Mesendoderm (in vitro differentiated cells): ENCODE measurements around the gene SLC30A10.

Experiments
- DNase-seq: peaks from one replicate; pipeline ENCODE4 v3.0.0; 2013
- H2AK5ac ChIP-seq: 2 replicates; pipeline ENCODE4 v1.6.1; 2013; ENCODE audit warnings: low read length, inconsistent platforms
- H2BK120ac ChIP-seq: 2 replicates; pipeline ENCODE4 v1.6.1; 2013; ENCODE audit warnings: low read depth, mild to moderate bottlenecking, low read length, moderate library complexity, mixed read lengths
- H2BK15ac ChIP-seq: replicated peaks from 2 replicates; pipeline ENCODE4 v1.6.1; 2013; ENCODE audit warnings: low read depth, mild to moderate bottlenecking, moderate library complexity
- H2BK5ac ChIP-seq: 2 replicates; pipeline ENCODE4 v1.6.1; 2013; ENCODE audit warnings: low read length, inconsistent platforms
- H3K18ac ChIP-seq: 2 replicates; pipeline ENCODE4 v1.6.1; 2013; ENCODE audit warnings: mild to moderate bottlenecking, low read length, mixed read lengths
- H3K23ac ChIP-seq: one replicate; pipeline ENCODE4 v1.6.1; 2013; ENCODE audit warnings: low read length
- H3K27ac ChIP-seq: 2 replicates; pipeline ENCODE4 v1.5.1; 2013; ENCODE audit warnings: low read depth, mild to moderate bottlenecking, inconsistent platforms, low read length, moderate library complexity
- H3K27me3 ChIP-seq: 2 replicates; pipeline ENCODE4 v1.6.1; 2013; ENCODE audit warnings: low read length, control low read depth, mild to moderate bottlenecking, inconsistent platforms; ENCODE audit not compliant: insufficient read depth, poor library complexity
- H3K36me3 ChIP-seq: 2 replicates; pipeline ENCODE4 v1.6.1; 2013; ENCODE audit warnings: low read length, inconsistent platforms; ENCODE audit not compliant: control insufficient read depth, insufficient read depth
- H3K4ac ChIP-seq: one replicate; pipeline ENCODE4 v1.6.1; 2013; ENCODE audit warnings: low read depth, mild to moderate bottlenecking, low read length, moderate library complexity
- H3K4me1 ChIP-seq: 2 replicates; pipeline ENCODE4 v1.6.1; 2013; ENCODE audit warnings: low read depth, low read length, inconsistent platforms; ENCODE audit not compliant: control insufficient read depth
- H3K4me2 ChIP-seq: 2 replicates; pipeline ENCODE4 v1.6.1; 2013; ENCODE audit warnings: low read length
- H3K4me3 ChIP-seq: 2 replicates; pipeline ENCODE4 v1.5.1; 2013; ENCODE audit warnings: mild to moderate bottlenecking, low read length
- H3K56ac ChIP-seq: one replicate; pipeline ENCODE4 v1.6.1; 2013; ENCODE audit warnings: low read length
- H3K79me1 ChIP-seq: 2 replicates; pipeline ENCODE4 v1.6.1; 2013; ENCODE audit warnings: low read length, inconsistent platforms
- H3K79me2 ChIP-seq: 2 replicates; pipeline ENCODE4 v1.6.1; 2013; ENCODE audit warnings: mild to moderate bottlenecking, low read length; ENCODE audit not compliant: control insufficient read depth, insufficient read depth
- H3K9ac ChIP-seq: 2 replicates; pipeline ENCODE4 v1.6.1; 2013; ENCODE audit warnings: low read length, inconsistent platforms
- H4K5ac ChIP-seq: one replicate; pipeline ENCODE4 v1.6.1; 2013; ENCODE audit warnings: low read length
- H4K8ac ChIP-seq: one replicate; pipeline ENCODE4 v1.6.1; 2013; ENCODE audit warnings: low read depth, mild to moderate bottlenecking, control low read depth, low read length, moderate library complexity
- WGBS: extraction: QIAGEN DNeasy Blood & Tissue Kit; methylation state at CpG from one replicate; pipeline ENCODE4 v1.1.7; 2013; ENCODE audit warnings: low lambda C conversion rate, missing lambda C conversion rate; ENCODE audit not compliant: insufficient coverage; ENCODE audit errors: extremely low coverage; 5-methylcytosine and 5-hydroxymethylcytosine counted together

The SLC30A10 gene

DNA sequence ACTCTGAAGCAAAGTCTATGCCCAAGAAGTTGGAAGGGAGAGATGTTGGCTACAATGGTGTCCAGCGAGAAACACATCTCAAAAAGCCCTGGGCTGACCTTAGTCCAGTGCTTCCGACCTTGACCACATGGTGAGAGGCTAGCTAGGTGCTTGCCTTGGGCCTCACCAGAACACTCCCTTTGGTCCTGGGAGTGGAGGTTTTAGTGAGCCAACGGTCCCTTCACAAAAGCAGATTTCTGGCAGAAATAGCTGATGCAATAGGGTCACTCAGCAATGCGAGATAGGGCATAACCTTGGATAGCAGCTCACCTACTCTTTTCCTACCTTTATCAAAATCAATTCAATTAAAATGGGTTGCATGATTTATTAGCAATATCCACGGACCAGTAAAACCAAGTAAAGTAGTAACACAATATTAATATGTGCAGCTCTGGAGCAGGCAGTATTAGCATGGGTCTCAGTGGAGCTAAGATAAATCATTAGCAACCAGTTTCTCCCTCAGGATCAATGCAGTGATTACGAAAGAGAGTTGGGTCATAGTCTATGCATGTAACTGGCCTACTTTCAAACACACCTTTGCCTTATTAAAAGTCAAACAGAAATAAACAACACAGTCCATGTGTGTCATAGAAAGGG is 1.9 kb downstream of the SLC30A10 start:
- Histone ChIP-seq H3K9ac (no peak overlapping the region), H3K23ac (no peak overlapping the region), H3K4me2 (no peak overlapping the region), H3K27me3 (peaks cover 13% of the 10 kb centered on the region), H3K18ac (no peak overlapping the region), H3K27ac (no peak overlapping the region), H2BK5ac (no peak overlapping the region), H3K36me3 (no peaks in the 10 kb centered on the region), H2BK120ac (no peak overlapping the region), H3K56ac (no peak overlapping the region), H4K5ac (no peak overlapping the region), H2AK5ac (no peak overlapping the region), H4K8ac (no peak overlapping the region), H2BK15ac (no peak overlapping the region), H3K4ac (no peak overlapping the region), H3K4me3 (no peak overlapping the region), H3K79me2 (no peaks in the 10 kb centered on the region), H3K79me1 (no peaks in the 10 kb centered on the region), H3K4me1 (no peaks in the 10 kb centered on the region)
- WGBS = no CpG with 5 or more reads among the region's 6 CpGs
- no peak for DNase-seq

DNA sequence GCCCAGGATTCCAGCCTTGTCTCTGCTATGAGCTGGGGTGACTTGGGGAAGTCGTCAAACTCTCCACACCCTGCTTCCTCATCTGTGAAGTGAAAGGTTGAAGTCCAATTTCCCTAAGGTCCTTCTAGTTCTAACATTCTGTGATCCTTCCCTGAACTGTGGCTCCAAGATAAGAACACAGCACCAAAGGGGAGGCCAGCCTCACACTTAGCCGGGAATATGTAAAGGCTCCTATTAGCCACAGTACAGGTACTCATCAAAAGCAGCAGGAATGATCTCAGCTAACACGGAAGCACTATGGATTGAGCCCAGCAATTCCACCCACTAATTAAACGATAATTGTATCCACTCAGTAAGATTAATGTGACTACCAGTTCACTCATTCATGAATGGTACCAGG is 4.0 kb downstream of the SLC30A10 start:
- H3K27me3 ChIP-seq = peaks cover 13% of the 10 kb centered on the region

DNA sequence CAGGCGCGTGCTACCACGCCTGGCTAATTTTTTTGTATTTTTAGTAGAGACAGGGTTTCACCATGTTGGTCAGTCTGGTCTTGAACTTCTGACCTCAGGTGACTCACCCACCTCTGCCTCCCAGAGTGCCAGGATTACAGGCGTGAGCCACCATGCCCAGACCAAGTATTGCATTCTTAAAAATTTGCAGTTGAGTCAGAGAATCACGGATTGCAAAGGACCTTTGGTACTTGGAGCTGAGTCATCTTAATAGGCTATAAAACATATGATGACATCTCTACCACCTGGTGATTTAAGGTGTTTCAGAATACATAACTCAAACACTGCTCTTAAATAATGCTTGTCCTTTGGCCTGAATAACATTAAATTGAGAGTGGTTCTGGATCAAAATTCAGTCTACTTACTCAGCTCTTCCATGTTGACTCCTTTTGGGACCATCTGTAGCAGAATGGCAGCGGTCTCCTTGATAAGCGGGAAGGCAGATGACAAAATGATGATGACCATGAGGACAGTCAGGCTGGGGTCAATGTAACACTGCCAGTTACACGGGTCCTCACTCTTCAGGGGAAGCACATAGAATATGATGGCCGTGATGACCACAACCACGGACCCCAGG is 10.4 kb downstream of the SLC30A10 start:
- WGBS = no CpG with 5 or more reads among the region's 10 CpGs
- Histone ChIP-seq H4K8ac (no peak overlapping the region), H3K56ac (no peak overlapping the region), H3K4me3 (no peak overlapping the region), H2AK5ac (no peak overlapping the region), H3K4me2 (no peak overlapping the region), H3K4me1 (no peaks in the 10 kb centered on the region), H3K18ac (no peak overlapping the region), H3K9ac (no peak overlapping the region), H3K23ac (no peak overlapping the region), H2BK15ac (no peak overlapping the region), H2BK120ac (no peak overlapping the region), H3K36me3 (no peaks in the 10 kb centered on the region), H4K5ac (no peak overlapping the region), H3K79me1 (no peaks in the 10 kb centered on the region), H3K4ac (no peak overlapping the region), H3K79me2 (no peaks in the 10 kb centered on the region), H3K27me3 (no peaks in the 10 kb centered on the region), H2BK5ac (no peak overlapping the region), H3K27ac (no peak overlapping the region)
- no peak for DNase-seq

More for the DNA sequence above, 4.0 kb downstream of the SLC30A10 start:
- no CpG with 5 or more reads among the region's 4 CpGs for WGBS
- H2BK5ac ChIP-seq = no peak overlapping the region
- no peak overlapping the region for H3K27ac ChIP-seq
- H3K79me2 ChIP-seq = no peaks in the 10 kb centered on the region
- no peak overlapping the region for H2BK120ac ChIP-seq
- H3K56ac ChIP-seq = no peak overlapping the region
- H3K4me2 ChIP-seq = no peak overlapping the region
- no peak overlapping the region for H4K5ac ChIP-seq
- H3K4ac ChIP-seq = no peak overlapping the region
- no peaks in the 10 kb centered on the region for H3K79me1 ChIP-seq
- no peak overlapping the region for H3K23ac ChIP-seq
- DNase-seq = no peak
- no peaks in the 10 kb centered on the region for H3K4me1 ChIP-seq
- no peaks in the 10 kb centered on the region for H3K36me3 ChIP-seq
- no peak overlapping the region for H3K18ac ChIP-seq
- no peak overlapping the region for H4K8ac ChIP-seq
- H3K9ac ChIP-seq = no peak overlapping the region
- no peak overlapping the region for H3K4me3 ChIP-seq
- no peak overlapping the region for H2BK15ac ChIP-seq
- no peak overlapping the region for H2AK5ac ChIP-seq

DNA sequence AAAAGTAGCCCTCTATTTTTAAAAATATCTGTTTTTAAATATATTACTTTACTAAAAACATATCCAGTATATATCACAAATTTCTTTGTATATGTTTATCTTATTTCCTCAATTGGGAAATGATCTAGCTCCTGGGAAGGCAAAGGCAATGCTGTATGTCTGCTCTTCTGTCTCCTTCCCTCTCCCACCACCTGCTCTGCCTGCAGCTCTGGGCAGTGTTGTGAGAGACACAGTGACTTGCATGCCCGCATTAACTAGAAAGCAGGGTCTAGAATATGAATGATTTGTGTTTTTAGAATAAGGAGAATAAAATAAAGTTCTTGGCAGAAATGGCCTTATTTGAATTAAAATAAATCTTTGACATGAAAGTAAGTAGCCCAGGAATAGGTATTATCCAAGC is 11.1 kb downstream of the SLC30A10 start:
- no peak overlapping the region for H3K4ac ChIP-seq
- no peak overlapping the region for H2AK5ac ChIP-seq
- no peak for DNase-seq
- H3K23ac ChIP-seq = no peak overlapping the region
- WGBS = no CpG with 5 or more reads among the region's 1 CpG
- no peaks in the 10 kb centered on the region for H3K27me3 ChIP-seq
- H4K5ac ChIP-seq = no peak overlapping the region
- no peak overlapping the region for H3K4me2 ChIP-seq
- H3K36me3 ChIP-seq = no peaks in the 10 kb centered on the region
- H3K79me1 ChIP-seq = no peaks in the 10 kb centered on the region
- no peaks in the 10 kb centered on the region for H3K4me1 ChIP-seq
- H2BK120ac ChIP-seq = no peak overlapping the region
- no peak overlapping the region for H3K56ac ChIP-seq
- no peaks in the 10 kb centered on the region for H3K79me2 ChIP-seq
- H2BK15ac ChIP-seq = no peak overlapping the region
- no peak overlapping the region for H4K8ac ChIP-seq
- H2BK5ac ChIP-seq = no peak overlapping the region
- no peak overlapping the region for H3K9ac ChIP-seq
- no peak overlapping the region for H3K4me3 ChIP-seq
- no peak overlapping the region for H3K18ac ChIP-seq
- H3K27ac ChIP-seq = no peak overlapping the region

DNA sequence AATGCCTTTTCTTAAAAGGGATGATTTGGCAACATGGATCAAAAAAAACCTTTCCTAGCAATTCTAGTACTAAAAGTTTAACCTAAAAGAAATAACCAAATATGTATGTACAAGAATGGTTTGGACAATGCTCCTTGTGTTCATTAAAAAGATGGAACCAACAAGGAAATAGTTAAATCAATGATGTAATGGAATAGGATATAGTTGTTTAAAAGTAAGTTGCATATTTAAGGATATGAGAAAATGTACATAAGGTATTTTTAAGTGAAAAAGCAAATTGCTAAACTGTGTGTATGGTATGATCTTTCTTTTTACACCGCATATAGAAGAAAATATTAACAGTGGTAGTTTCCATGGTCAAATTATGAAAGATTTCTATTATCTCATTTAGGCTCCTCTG is 12.1 kb downstream of the SLC30A10 start:
- Histone ChIP-seq H3K9ac (no peak overlapping the region), H3K27me3 (no peaks in the 10 kb centered on the region), H2BK15ac (no peak overlapping the region), H4K5ac (no peak overlapping the region), H3K4me3 (no peak overlapping the region), H2BK120ac (no peak overlapping the region), H3K27ac (no peak overlapping the region), H2BK5ac (no peak overlapping the region), H3K79me2 (no peaks in the 10 kb centered on the region), H3K4ac (no peak overlapping the region), H3K56ac (no peak overlapping the region), H3K23ac (no peak overlapping the region), H3K36me3 (no peaks in the 10 kb centered on the region), H3K18ac (no peak overlapping the region), H3K4me2 (no peak overlapping the region), H3K79me1 (no peaks in the 10 kb centered on the region), H4K8ac (no peak overlapping the region), H3K4me1 (no peaks in the 10 kb centered on the region), H2AK5ac (no peak overlapping the region)
- WGBS = no CpG with 5 or more reads among the region's 1 CpG
- DNase-seq = no peak
